NCI-H524 treated with DMSO at 0.1 percent for 48 hours (cell line): Measurements from ENCODE around the gene CAMTA1.
"Not testable (repeated sequence)": the region's sequence is repeated elsewhere in the genome, so short reads cannot be mapped to it uniquely, and the experiment has no call there.

Experiments
- DNase-seq: peaks from one replicate; lab custom pipeline; 2025; lab: John Stamatoyannopoulos, UW

CAMTA1 gene

DNA sequence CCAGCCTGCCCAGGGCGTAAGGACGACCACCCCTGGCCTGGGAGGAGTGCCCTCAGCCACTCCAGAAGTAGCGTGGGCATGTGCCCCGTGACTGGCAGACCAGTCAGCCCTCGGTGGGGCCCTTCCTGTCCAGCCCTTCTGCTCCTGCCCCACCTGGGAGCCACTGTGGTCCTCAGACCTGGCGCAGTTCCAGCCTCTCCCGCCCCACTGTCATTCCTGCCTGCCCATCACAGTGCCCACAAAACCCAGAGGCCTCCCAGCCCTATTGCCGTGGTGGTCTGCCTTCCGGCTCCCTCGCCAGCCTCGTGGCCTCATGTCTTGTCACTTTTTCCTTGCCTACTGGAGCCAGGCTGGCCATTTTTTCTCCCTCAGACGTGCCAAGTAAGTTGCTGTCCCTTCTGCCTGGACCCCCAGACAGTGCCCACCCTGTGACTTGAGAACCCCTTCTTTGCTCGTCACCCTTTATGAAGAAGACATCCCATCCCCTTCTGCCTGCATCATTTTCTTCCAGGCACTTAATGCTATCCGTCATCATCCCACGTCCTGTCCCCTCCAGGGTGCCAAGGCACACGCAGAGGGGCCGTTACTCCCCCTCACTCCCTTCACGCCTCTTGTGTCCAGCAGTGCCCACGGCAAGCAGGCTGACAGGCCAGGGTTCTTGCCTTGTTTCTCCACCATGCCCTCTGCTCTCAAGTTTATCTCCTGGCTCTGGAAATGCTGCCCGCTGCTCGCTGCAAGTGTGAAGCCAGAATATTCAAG is 122.6 kb downstream of the CAMTA1 start:
- no peak for DNase-seq

DNA sequence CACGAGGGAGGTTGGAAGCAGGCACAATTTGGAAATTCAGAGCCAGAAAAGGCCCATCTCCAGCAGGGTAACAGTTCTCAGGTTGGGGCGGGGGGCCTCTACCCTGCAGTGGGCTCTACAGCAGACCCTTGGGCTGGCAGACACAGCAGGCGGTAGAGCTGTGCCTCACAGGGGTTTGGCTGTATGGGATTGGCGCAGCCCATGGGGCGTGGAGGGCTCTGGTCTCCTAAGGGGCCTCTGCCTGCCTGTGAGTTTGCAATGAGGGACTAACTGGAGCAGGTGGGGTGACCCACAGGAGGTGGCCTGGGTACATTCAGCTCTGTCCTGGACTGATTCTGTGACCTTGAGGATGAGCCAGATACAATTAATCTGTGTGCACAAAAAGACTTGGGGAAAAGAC is 124.1 kb downstream of the CAMTA1 start:
- DNase-seq, result no peak

DNA sequence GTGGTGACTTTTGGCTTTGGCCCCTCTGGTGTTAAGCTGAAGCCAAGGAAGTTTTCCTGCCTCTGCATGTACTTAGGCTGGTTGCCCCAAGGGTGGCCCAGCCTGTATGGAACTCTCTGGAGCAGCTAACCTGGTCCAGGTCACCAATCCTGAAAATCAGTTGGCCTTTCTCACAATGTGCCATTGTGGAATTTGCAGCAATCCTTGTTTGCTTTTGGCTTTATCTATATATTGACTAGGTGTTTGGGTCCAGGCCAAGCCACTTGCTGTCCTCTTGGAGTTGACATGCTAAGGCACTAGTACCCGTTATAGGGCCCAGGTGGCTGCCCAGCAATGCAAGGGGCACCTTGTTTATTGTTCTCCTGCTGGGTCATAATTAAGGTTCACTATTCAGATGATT is 124.6 kb downstream of the CAMTA1 start:
- DNase-seq, result no peak

DNA sequence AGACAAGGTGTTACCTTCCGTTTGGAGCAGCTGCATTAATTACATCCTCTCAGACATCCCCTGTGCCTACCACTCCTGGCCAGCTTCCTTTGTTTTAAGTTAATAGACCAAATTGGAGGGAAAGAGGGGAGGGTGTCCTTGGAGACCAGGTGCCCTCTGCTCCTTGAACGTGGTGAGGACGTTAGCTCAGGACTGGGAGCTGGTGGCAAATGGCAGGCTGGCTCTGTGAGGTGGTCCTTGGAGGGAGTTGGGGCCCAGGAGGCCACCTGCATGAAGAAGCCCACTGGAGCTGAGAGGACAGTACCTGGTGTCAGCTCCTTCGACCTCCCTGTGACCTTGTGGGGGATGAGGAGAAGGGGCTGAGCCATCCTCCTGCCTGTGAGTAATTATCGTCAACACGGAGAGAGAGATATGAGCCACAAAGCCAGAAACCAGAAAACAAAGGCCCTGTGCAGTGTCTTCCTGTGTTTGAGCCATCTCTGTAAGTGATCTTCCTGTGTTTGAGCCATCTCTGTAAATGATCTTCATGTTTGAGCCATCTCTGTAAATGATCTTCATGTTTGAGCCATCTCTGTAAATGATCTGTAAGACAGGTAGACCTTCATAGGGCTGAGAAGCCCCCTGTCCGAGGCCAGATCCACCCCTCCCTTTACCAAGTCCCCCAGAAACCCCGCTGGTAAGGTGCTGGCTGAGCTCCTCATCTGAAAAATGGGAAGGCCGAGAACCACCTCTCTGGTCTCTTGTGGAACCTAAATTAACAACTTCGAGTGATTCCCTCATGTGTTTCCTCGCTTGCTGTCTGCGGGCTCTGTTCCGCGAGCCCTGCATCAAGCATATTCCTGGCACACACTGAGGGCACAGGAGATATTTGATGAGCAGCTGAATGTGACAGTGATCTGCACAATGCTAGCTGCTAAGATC is 126.0 kb downstream of the CAMTA1 start:
- DNase-seq, result no peak

DNA sequence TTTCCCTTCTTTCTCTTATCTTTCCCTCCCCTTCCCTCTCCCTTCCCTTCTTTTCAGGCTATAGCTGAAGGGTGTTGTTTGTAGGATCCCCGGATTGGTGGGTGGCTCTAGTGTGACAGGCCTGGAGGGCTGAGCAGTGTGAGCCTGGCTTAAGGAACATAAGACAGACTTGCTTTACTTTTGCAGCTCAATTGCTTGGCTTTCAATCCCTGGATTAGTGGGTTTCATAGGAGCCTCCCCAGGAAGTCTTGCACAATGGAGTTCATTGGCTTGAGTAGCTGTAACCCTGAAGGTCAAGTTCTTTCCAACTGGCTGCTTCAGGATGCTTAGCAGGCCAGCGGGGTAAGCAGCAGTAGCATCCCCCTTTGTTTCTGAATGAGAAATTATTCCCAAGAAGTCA is 126.7 kb downstream of the CAMTA1 start:
- no peak for DNase-seq

DNA sequence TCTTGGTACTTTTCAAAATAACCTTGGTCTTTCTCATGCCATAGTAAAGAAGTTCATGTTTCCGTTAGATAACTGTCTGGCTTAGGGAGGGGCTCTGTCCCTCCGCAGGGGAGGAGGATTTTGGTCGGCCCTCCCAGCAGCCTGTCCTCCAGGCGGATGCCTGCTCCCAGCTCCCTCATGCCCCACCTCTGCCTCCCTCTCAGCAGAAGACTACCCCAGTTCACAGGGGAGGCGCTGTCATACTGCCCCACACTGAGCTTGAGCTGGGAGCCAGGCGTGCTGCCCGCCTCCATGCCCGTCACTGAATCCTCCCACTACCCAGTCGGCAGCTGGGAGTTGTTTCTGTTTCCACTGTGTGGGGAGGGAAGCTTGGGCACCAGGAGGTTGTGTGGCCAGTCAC is 127.3 kb downstream of the CAMTA1 start:
- DNase-seq, result no peak

DNA sequence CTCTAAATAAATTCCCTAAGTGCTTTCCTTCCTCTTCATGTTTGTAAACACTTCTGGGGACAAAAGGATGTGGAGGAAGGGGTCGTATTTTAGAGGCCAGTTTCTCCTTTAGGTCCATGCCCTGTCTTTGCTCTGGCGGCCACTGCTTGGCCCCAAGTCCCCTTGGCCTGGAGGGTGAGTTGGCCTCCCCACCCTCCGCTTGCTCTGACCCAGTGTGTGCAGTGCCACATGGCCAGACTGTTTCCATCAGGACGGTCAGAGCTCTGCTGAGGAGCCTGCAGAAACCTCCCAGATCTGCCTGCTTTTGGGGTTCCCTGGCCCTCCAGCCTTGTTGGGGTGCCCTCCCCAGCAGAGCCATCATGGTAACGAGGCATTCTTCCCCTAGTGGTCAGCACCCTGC is 127.8 kb downstream of the CAMTA1 start:
- no peak for DNase-seq

DNA sequence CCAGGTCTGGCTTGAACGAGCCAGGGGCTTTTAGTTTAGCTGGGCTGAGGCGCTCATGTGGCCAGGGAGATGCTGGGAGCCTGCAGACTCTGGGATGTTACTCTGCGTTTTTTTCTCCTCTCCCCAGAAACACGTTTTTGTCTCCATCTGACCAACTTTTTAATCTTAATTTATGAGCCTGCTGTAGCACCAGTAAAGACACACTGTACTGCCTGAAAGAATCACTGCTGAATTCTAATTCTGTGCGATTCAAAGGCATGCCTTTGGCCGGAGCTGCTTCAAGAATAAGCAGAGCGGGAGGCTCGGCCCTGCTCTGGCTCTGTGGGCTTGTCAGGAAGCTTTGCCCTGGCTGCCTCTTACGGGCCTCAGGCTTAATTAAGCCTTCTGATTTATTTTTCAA is 129.5 kb downstream of the CAMTA1 start:
- no peak for DNase-seq

DNA sequence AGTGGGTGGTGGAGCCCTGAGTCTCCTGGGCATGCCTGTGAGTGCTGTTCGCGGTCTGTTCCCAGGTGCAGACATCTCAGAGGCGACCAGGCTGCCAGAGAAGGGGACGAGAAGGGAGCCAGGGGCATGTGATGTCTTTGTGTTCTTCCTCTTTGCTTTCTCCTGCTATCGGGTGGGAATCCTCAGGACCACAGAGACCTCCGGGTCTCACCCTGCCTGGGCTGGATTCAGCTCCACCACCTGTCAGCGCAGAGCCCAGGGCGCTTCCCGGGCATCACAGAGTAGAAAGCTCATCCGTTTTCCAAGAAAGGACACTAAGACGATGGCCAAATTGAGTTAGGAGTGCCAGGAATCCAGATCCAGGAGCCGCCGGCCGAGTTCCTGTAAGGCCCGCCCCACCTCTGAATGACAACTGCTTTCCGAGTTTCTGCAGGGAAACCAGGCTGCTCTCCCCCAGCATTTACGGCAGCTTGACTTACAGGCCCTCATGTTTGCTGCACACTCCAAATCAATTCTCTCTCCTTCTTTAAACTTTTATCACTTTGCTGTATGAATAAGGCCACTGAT is 130.8 kb downstream of the CAMTA1 start:
- no peak for DNase-seq

DNA sequence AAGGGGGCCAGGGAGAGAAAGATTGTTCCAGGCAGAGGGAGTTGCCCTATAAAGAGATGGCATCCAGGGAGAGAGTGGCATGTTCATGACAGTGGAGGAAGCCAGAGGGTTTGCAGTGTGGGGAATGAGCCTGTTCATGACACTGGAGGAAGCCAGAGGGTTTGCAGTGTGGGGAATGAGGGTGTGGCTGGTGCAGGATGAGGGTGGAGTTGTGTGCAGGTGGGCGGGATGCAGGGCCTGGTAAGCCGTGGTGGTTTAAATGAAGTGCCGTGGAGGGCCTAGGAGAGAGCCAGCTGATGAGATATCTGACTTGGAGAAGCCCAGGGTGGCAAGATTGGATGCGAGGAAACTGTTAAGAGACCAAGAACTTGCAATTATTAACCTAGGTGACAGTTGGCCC is 131.8 kb downstream of the CAMTA1 start:
- DNase-seq, result no peak

DNA sequence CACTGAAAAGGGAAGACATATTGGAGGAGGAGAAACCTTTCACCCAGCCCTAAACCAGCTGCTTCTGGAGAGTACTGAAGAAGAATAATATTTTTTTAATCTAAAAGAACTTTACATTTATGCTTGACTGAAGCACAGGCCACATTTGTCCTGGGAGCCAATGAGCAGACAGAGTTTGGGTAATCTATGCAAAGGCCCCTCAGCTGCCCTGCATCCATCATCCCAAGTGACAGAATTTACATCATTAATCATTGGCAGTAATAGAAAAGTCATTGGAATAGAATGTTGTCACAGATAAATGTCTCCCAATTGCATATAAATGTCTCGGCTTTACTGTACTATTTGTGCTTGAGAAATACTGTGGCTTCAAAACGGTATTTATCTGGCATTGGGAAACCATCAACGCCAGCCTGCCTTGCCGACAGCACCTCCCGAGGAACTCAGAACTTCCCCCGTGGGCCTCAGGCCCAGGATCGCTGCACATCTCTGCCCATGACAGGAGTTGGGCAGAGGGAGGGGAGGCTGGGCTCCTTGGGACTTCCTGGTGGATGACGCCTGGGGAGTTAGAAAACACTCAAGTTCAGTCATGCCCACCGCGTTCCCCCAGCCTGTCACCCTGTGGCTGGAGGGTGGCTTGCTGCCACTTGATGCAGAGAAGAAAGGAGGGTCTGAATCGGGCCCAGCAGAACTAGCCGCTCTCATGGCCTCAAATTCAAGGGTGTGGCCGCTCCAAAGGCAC is 133.1 kb downstream of the CAMTA1 start:
- DNase-seq, result no peak

DNA sequence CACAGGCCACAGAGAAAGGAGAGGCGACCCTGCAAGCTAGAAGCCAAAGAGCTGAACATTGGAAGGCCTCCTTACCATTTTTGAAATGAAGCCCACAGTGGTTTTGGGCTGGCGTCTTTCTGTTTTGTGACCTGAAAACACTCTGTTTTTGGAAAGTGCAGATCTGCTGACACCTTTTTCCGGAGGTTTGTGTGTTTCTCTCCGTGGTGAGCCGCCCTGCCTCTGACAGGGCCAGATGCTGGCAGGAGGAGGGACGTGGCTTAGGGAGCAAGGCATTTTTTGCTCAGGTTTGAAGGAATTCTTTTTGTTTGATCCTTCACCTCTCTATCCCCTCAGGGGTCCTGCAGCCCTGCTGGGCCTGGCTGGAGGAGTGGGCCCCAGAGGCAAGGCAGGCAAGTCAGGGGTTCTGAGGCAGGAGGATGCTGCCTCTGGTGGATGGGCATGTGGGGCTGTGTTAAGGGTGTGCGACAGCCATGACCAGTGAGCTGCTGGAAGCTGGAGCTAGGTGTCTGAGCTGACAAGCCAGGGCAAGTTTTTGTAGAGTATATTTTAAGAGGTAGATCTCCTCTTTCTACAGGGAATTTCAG is 133.8 kb downstream of the CAMTA1 start:
- no peak for DNase-seq

DNA sequence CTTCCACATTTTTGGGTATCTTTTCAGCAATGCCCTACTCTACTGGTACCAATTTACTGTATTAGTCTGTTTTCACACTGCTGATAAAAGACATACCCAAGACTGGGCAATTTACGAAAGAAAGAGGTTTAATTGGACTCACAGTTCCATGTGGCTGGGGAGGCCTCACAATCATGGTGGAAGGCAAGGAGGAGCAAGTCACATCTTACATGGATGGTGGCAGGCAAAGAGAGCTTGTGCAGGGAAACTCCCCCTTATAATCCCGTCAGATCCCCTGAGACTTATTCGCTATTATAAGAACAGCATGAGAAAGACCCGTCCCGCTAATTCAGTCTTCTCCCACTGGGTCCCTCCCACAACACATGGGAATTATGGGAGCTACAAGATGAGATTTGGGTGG is 136.3 kb downstream of the CAMTA1 start:
- DNase-seq, result not testable (repeated sequence)

DNA sequence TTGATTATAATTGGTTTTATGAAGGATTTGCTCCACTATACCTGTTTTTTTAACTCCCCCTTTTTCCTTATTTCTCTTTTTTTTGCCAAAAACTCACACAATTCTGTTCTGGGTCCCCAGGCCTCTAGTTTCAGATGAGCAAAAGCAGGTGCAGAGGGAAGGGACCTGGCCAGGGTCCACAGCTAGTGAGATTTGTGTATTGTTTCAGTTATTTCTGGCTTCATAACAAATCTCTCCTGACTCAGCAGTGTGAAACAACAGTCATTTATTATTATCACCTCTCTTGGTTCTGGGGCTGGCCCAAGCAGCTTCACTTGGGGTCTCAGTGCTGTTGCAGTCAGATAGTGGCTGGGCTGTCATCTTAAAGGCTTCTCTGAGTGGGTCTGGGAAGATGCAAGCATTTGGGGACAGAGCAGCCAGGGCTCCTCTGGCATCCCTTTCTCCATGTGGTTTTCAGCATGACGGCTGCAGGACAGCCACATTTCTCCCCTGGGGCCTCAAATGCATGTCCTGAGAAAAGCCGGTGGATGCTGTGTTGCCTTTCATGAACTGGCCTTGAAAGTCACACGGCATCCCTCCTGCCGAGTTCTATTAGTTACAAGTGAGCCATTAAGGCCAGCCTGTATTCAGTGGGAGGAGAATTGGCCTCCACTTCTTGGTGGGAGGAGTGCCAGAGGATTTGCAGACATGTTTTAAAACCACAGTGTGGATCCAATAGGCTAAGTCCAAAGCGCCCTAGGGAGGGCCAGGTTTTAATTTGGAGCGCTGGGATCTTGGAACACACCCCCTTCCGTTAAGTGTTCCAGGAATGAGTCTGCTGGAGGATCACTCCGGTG is 137.1 kb downstream of the CAMTA1 start:
- DNase-seq, result no peak

DNA sequence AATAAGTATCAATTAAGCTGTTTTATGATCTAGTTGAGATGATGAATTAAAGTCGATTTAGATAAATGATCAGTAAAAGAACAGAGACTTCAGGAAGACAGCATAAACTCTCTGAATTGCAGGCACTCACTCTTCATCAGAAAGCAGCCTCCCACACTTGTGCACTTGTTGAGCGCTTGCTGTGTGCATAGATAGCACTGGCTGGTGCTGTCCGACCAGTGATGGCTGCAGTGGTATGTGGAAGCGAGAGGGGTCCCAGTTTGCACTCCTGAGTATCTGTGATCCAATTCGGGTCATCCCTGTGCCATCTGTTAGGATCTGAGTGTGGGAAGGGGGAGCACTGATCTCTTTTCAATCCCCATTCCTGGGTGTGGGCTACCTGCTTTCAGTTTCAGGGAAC is 137.8 kb downstream of the CAMTA1 start:
- DNase-seq, result no peak

DNA sequence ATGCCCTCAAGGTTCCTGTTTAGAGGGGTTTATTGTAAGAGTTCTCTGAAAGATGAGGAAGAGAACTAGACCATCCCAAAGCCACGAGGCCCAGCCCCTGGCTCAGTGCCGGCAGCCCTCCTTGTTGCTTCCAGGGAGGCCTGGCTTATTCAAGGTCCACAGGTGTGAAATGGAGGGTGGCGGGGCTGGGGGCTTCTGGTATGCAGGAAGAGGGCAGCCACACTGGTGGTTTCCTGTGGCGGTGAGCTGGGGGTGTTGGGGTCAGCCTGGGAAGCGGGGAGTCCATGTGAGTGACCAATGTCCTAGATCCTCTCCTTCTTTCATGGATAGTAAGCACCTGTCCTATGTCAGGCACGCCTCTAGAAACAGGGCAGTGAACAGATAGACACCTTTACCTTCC is 138.2 kb downstream of the CAMTA1 start:
- DNase-seq, result no peak

DNA sequence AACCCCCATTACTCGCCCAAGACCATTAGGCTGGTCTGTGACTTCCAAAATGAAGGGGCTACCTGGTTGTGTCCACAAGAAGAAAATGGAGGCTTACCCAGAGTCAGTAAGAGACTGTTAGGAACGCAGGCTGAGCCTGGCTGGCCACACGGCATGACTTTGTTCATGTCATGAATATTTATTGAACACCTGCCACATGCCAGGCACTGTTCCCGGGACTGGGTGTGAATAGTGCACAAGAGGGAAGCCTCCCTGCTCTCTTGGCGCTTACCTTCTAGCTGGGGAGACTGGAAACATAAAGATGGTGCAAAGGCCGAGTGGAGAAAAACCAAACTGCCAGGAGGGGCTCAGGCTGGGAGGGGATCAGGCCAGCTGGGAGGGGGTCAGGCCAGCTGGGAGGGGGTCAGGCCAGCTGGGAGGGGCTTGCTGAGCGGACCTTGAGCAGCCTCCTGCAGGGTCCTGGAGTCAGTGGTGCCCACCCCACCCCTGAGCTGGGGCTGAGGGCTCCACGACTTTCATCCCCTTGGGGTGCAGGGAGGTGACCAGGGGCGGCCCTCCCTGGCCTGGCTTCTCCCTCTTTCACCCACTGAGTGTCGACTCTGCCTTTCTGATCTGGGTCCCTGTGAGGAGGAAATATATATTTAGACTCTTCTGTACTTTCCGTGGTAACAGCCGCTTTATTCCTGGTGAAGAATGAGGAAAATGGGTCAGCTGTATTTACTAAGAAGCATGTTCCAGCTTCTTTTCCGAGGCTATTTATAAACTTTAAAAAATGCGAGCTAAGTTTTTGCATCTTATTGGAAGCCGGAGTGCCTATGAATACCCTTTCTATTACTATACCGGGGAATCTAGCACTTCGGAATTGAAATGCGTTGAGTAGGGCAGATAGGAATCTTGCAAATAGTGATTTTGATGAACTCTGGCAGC is 139.0 kb downstream of the CAMTA1 start:
- no peak for DNase-seq

DNA sequence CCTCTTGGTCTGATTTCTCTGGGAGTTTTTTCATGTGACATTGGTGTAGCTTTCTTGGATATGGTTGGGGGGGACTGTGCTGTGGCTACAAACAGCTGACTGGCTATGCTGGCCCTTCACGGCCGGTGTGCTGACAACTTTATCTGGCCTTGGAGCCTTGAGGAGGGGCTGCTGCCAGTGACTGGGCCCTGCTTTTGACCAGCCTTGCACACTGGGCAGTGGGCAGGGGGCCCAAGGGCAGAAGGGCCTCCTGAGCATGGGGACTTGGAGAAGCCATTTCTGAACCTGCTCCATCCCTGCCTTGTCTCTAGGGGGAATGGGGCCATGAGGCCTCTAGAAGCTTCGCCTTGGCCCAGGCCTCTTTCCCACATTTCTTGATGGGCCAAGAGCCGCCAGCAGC is 139.6 kb downstream of the CAMTA1 start:
- no peak for DNase-seq

DNA sequence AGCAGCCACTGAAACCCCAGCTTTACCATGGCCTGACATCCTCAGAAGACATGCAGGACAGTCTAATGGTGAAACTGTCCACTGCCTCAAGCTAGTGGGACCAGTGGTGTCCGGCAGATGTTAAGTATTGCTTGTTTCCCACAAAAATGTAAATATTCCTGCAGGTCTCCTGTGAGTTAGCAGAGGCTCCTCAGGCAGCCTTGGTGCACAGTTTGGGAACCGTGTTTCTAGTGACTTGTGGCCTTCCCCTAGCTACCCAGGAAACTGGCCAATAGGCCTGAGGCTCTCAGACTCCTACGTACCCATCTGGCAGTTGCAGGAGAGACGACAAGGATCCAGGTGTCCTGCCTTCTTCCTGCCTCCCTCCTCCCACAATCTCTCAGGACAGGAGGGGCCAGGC is 142.4 kb downstream of the CAMTA1 start:
- no peak for DNase-seq
